Panc1 (cell line): ENCODE data around the gene OR2T35. TPM values are rescaled to one million over a fixed set of nuclear protein-coding genes. Genes with fewer than 3 reads are reported as not detected.

Experiments
- ATAC-seq: fragments of 200-7000 bp; cut with Tn5 transposase; 2 replicates; pipeline ENCODE4 v1.9.1; 2020; ENCODE audit warnings: mild to moderate bottlenecking, moderate library complexity
- BruUV-seq: library from RNA; stranded (reverse); fragments of 400-500 nt; replicated peaks from 2 replicates; lab custom pipeline; 2021; lab: Mats Ljungman, UMichigan
- CTCF ChIA-PET: fragments of 300-600 bp; sonication (Branson Sonifier 250); formaldehyde crosslinking; loops from one replicate; lab custom pipeline; 2022; ENCODE audit warnings: antibody characterized with exemption; lab: Charles Lee
- POLR2A ChIA-PET: fragments of 300-600 bp; sonication (Branson Sonifier 250); formaldehyde crosslinking; loops from one replicate; lab custom pipeline; 2022; ENCODE audit warnings: antibody characterized with exemption; lab: Charles Lee
- DNase-seq: peaks from one replicate; pipeline ENCODE4 v3.0.0-alpha.2; 2010; ENCODE audit warnings: low read depth, low spot score
- H3K27ac ChIP-seq: 2 replicates; pipeline ENCODE4 v1.5.1; 2011; ENCODE audit warnings: mild to moderate bottlenecking, low read length, inconsistent platforms
- H3K27me3 ChIP-seq: fragments of 200-500 bp; sonication (Bioruptor generic); 2 replicates; pipeline ENCODE4 v1.6.0; 2014; ENCODE audit warnings: low read length, inconsistent platforms; ENCODE audit not compliant: control insufficient read depth, insufficient read depth
- H3K36me3 ChIP-seq: fragments of 200-500 bp; sonication (Bioruptor generic); 2 replicates; pipeline ENCODE4 v1.5.1; 2014; ENCODE audit warnings: inconsistent platforms, mild to moderate bottlenecking, low read length, moderate library complexity; ENCODE audit not compliant: control insufficient read depth, insufficient read depth
- H3K4me1 ChIP-seq: 2 replicates; pipeline ENCODE4 v1.5.1; 2011; ENCODE audit warnings: inconsistent platforms, mild to moderate bottlenecking, low read length, moderate library complexity; ENCODE audit not compliant: control insufficient read depth, insufficient read depth
- H3K4me3 ChIP-seq, 2 experiments: 2 replicates each; pipeline ENCODE4 v1.5.1; 2011 to 2012; ENCODE audit warnings: low read depth in 2 of 2, low read length in 2 of 2, mild to moderate bottlenecking in 2 of 2, inconsistent platforms in 1 of 2, moderate library complexity in 1 of 2
- H3K9me3 ChIP-seq: fragments of 200-500 bp; sonication (Bioruptor generic); 2 replicates; pipeline ENCODE4 v1.5.1; 2014; ENCODE audit warnings: low read depth, mild to moderate bottlenecking, inconsistent platforms, low read length, moderate library complexity; ENCODE audit not compliant: control insufficient read depth, insufficient read depth
- CTCF ChIP-seq: fragments of 450-650 bp; IDR thresholded peaks from 2 replicates; pipeline ENCODE4 v1.5.1; 2017; ENCODE audit warnings: mild to moderate bottlenecking
- POLR2AphosphoS5 ChIP-seq: IDR thresholded peaks from 2 replicates; pipeline ENCODE4 v1.6.1; 2012; ENCODE audit warnings: mild to moderate bottlenecking, low read depth, low read length, moderate library complexity
- REST ChIP-seq, 2 experiments: IDR thresholded peaks; 2 replicates each; pipeline ENCODE4 v1.6.1; 2011 to 2012; ENCODE audit warnings: low read depth in 2 of 2, control low read depth in 1 of 2, low read length in 1 of 2, mild to moderate bottlenecking in 1 of 2, moderate library complexity in 1 of 2; ENCODE audit not compliant: insufficient read depth in 1 of 2
- SIN3A ChIP-seq: IDR thresholded peaks from 2 replicates; pipeline ENCODE4 v1.6.1; 2012; ENCODE audit warnings: low read depth, mild to moderate bottlenecking, low read length, moderate library complexity, borderline replicate concordance; ENCODE audit not compliant: insufficient read depth
- TCF7L2 ChIP-seq: IDR thresholded peaks from 2 replicates; pipeline ENCODE4 v1.6.1; 2011; ENCODE audit warnings: mild to moderate bottlenecking, low read depth, low read length, inconsistent platforms
- in situ Hi-C: cut with HindIII; loops from 2 replicates; pipeline ENCODE4 v1.10.0; 2016; ENCODE audit warnings: low sequenced_read_pairs, low pct_unique_long_range_greater_than_20kb
- intact Hi-C: fragments of 100-400 bp; cut with micrococcal nuclease; formaldehyde crosslinking; loops from one replicate; pipeline ENCODE4 v1.10.0; 2022; ENCODE audit not compliant: unreplicated experiment
- total RNA-seq: library from RNA; stranded (reverse); gene quantifications from one replicate; pipeline ENCODE4 v1.2.1, GENCODE V29; 2021; ENCODE audit not compliant: unreplicated experiment

Gene OR2T35
- total RNA-seq, 1 experiment from 2014 or later, result not detected

DNA sequence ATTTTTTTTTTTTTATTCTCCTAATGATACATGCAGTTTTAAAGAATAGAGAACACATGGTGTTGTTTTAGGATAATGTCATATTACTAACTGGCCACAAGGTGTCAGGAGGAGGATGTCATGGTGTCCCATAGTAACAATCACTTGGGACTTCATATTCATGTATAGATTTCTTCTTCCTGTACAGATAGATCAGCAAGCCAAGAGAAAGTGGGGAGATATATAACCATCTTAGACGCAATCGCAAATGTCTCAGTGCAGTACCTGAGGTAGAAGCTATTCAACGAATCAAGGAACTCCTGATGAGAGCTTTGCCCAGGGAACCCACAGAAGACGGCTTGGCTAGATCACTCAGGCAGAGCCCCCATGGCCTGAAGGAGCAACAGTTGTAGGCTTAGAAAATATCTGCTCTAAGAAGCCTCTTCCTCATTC, 22.5 kb downstream of the OR2T35 start:
- TF ChIP-seq SIN3A, result no peak
- TF ChIP-seq REST (IDR thresholded peaks at IDR 0.05; ENCODE audit: insufficient read depth in 1 of 2, low read depth in 2 of 2, low read length in 1 of 2), result no peak
- peak; percentile 67 for TF ChIP-seq CTCF
- TF ChIP-seq POLR2AphosphoS5, result no peak
- no peak for TF ChIP-seq TCF7L2
- POLR2A ChIA-PET, result no interaction called here
- CTCF ChIA-PET, result no interaction called here
- no peaks in the 10 kb centered on the region for H3K4me1 ChIP-seq
- H3K36me3 ChIP-seq, result no peaks in the 10 kb centered on the region
- H3K9me3 ChIP-seq, result no peaks in the 10 kb centered on the region
- DNase-seq (peak; percentile 10), ATAC-seq (peak; percentile 83)
- H3K4me3 ChIP-seq, result no peak overlapping the region
- intact Hi-C loops, result loop anchor here (1.0 to 10.0 kb wide), 3 partner anchors 65 to 938 kb away; no protein-coding TSS in a partner anchor
- in situ Hi-C loops, result no loop called here
- H3K27me3 ChIP-seq, result no peaks in the 10 kb centered on the region
- no TSS peak for BruUV-seq
- H3K27ac ChIP-seq, result no peak overlapping the region

DNA sequence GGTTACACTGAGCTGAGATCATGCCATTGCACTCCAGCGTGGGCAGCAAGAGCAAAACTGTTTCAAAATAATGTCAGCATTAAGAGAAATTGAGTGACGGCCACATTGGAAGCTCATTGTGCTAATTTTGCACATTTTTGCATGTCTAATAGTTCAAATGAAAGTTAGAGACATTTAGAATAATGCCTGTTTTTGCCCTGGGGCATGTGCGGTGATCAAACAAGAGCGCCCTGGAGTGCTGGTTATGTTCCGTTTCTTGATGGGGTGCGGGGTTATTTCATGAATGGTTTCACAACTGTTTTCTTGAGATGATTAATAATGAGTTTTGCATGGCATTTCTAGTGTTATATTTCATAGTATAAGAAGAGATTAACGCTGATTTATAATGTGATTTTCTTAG, 23.3 kb downstream of the OR2T35 start:
- TF ChIP-seq POLR2AphosphoS5 (no peak), SIN3A (no peak), CTCF (no peak), TCF7L2 (no peak), REST (IDR thresholded peaks at IDR 0.05; ENCODE audit: insufficient read depth in 1 of 2, low read depth in 2 of 2, low read length in 1 of 2) (no peak)
- DNase-seq (no peak), ATAC-seq (no peak)
- intact Hi-C loops, result loop anchor here (1.0 to 10.0 kb wide), 3 partner anchors 66 to 937 kb away; no protein-coding TSS in a partner anchor
- BruUV-seq, result no TSS peak
- H3K36me3 ChIP-seq, result no peaks in the 10 kb centered on the region
- H3K9me3 ChIP-seq, result no peaks in the 10 kb centered on the region
- H3K4me3 ChIP-seq, result no peak overlapping the region
- POLR2A ChIA-PET, result no interaction called here
- no peaks in the 10 kb centered on the region for H3K27me3 ChIP-seq
- in situ Hi-C loops, result no loop called here
- CTCF ChIA-PET, result no interaction called here
- no peak overlapping the region for H3K27ac ChIP-seq
- H3K4me1 ChIP-seq, result no peaks in the 10 kb centered on the region
